Hepatocyte (in vitro differentiated cells): ENCODE measurements around the gene LRRC71. TPM values are rescaled to one million over a fixed set of nuclear protein-coding genes. Genes with fewer than 3 reads are reported as not detected.

Experiments used
- DNase-seq: peaks from one replicate; pipeline ENCODE4 v3.0.0-alpha.2; 2016; ENCODE audit warnings: low spot score
- H2AFZ ChIP-seq: fragments of 200-600 bp; sonication (generic); 2 replicates; pipeline ENCODE4 v1.6.0; 2016; ENCODE audit warnings: antibody characterized with exemption, mild to moderate bottlenecking
- H3K27ac ChIP-seq: fragments of 200-600 bp; sonication (generic); 2 replicates; pipeline ENCODE4 v1.5.1; 2016; ENCODE audit warnings: mild to moderate bottlenecking
- H3K27me3 ChIP-seq: fragments of 200-600 bp; sonication (generic); 2 replicates; pipeline ENCODE4 v1.6.1; 2016
- H3K36me3 ChIP-seq: fragments of 200-600 bp; sonication (generic); replicated peaks from 2 replicates; pipeline ENCODE4 v1.5.1; 2016; ENCODE audit warnings: low read depth; ENCODE audit not compliant: insufficient read depth
- H3K4me1 ChIP-seq: fragments of 200-600 bp; sonication (generic); 2 replicates; pipeline ENCODE4 v1.5.1; 2016; ENCODE audit warnings: mild to moderate bottlenecking, moderate library complexity; ENCODE audit not compliant: insufficient read depth
- H3K4me2 ChIP-seq: fragments of 200-600 bp; sonication (generic); 2 replicates; pipeline ENCODE4 v1.6.0; 2016
- H3K4me3 ChIP-seq: fragments of 200-600 bp; sonication (generic); 2 replicates; pipeline ENCODE4 v1.5.1; 2016; ENCODE audit warnings: mild to moderate bottlenecking
- H3K79me2 ChIP-seq: fragments of 200-600 bp; sonication (generic); 2 replicates; pipeline ENCODE4 v1.6.0; 2017; ENCODE audit warnings: mild to moderate bottlenecking
- H3K9me2 ChIP-seq: fragments of 200-600 bp; sonication (generic); replicated peaks from 2 replicates; pipeline ENCODE4 v1.6.0; 2017; ENCODE audit warnings: mild to moderate bottlenecking; ENCODE audit not compliant: insufficient read depth
- H3K9me3 ChIP-seq: fragments of 200-600 bp; sonication (generic); 2 replicates; pipeline ENCODE4 v1.5.1; 2016; ENCODE audit warnings: low read depth, mild to moderate bottlenecking
- H4K20me1 ChIP-seq: fragments of 200-600 bp; sonication (generic); 2 replicates; pipeline ENCODE4 v1.6.0; 2016; ENCODE audit warnings: mild to moderate bottlenecking; ENCODE audit not compliant: insufficient read depth, poor library complexity, severe bottlenecking
- CTCF ChIP-seq: fragments of 200-600 bp; sonication (generic); IDR thresholded peaks from 2 replicates; pipeline ENCODE4 v1.5.1; 2016; ENCODE audit warnings: antibody characterized with exemption, mild to moderate bottlenecking; ENCODE audit not compliant: poor library complexity
- EZH2 ChIP-seq: fragments of 200-600 bp; sonication (generic); IDR thresholded peaks from 2 replicates; pipeline ENCODE4 v1.6.1; 2016; ENCODE audit warnings: antibody characterized with exemption, mild to moderate bottlenecking, borderline replicate concordance
- EZH2phosphoT487 ChIP-seq: fragments of 200-600 bp; sonication (generic); IDR thresholded peaks from one replicate; pipeline ENCODE4 v1.6.1; 2018; ENCODE audit warnings: antibody characterized with exemption, mild to moderate bottlenecking, low read depth, moderate library complexity; ENCODE audit not compliant: unreplicated experiment, severe bottlenecking
- WGBS: methylation state at CpG from one replicate; pipeline ENCODE4 v1.1.6; 2016; ENCODE audit warnings: low lambda C conversion rate; ENCODE audit errors: missing lambda C conversion rate; 5-methylcytosine and 5-hydroxymethylcytosine counted together
- polyA plus RNA-seq: library from polyadenylated mRNA; unstranded; fragments of >200 nt; fragmentation: Nextera tagmentation; extraction: Ambion mirVana; gene quantifications from 2 replicates; pipeline ENCODE4 v1.2.1, GENCODE V29; 2016
- total RNA-seq: library from RNA; depleted of rRNA; stranded (reverse); fragments of >200 nt; gene quantifications from 2 replicates; pipeline ENCODE4 v1.2.3, GENCODE V29; 2014

Gene LRRC71
- not detected in 2 replicates for total RNA-seq
- polyA plus RNA-seq, result not detected in 2 replicates

GRCh38 chr1:156920233-156921052 is at the start of gene LRRC71:
LRRC71 (plus strand) TSS chr1:156920632; CDS start chr1:156920804, 172 bp downstream.
- Histone ChIP-seq H3K9me3 (no peaks in the 10 kb centered on the region), H4K20me1 (no peaks in the 10 kb centered on the region), H3K27ac (no peak within 1 kb of the TSS), H3K4me3 (no peak within 1 kb of the TSS), H3K36me3 (no peaks in the 10 kb centered on the region), H3K4me1 (peaks cover 19% of the 10 kb centered on the region), H3K4me2 (peak within 1 kb of the TSS; percentile 89), H3K79me2 (no peaks in the 10 kb centered on the region), H2AFZ (peak within 1 kb of the TSS; percentile 52), H3K9me2 (no peaks in the 10 kb centered on the region), H3K27me3 (peaks cover 60% of the 10 kb centered on the region)
- TF ChIP-seq EZH2phosphoT487 (peak; percentile 23), EZH2 (peak; percentile 86), CTCF (peak; percentile 98)
- WGBS, result 6% methylated on average over 45 of the region's 71 CpGs
- DNase-seq, result peak; percentile 94

- H3K4me1 ChIP-seq, result no peaks in the 10 kb centered on the region
- H3K36me3 ChIP-seq, result no peaks in the 10 kb centered on the region
- no peak overlapping the region for H3K4me3 ChIP-seq
- 93% methylated on average over 18 of the region's 18 CpGs for WGBS
- no peaks in the 10 kb centered on the region for H3K79me2 ChIP-seq
- DNase-seq, result no peak
- H3K27ac ChIP-seq, result no peak overlapping the region
- peaks cover 27% of the 10 kb centered on the region for H3K27me3 ChIP-seq
- H4K20me1 ChIP-seq, result no peaks in the 10 kb centered on the region
- H3K9me2 ChIP-seq, result no peaks in the 10 kb centered on the region
- H3K4me2 ChIP-seq, result no peak overlapping the region
- TF ChIP-seq CTCF (no peak), EZH2phosphoT487 (no peak), EZH2 (no peak)
- H2AFZ ChIP-seq, result no peak overlapping the region
- H3K9me3 ChIP-seq, result no peaks in the 10 kb centered on the region
Observed at GRCh38 chr1:156873659-156874058, 46.8 kb upstream of the LRRC71 start.

GRCh38 chr1:156874142-156874541 is 46.3 kb upstream of the LRRC71 start:
- no peaks in the 10 kb centered on the region for H4K20me1 ChIP-seq
- no peak overlapping the region for H3K4me2 ChIP-seq
- H3K4me3 ChIP-seq, result no peak overlapping the region
- H3K4me1 ChIP-seq, result no peaks in the 10 kb centered on the region
- no peak overlapping the region for H3K27ac ChIP-seq
- H3K36me3 ChIP-seq, result no peaks in the 10 kb centered on the region
- no peak overlapping the region for H2AFZ ChIP-seq
- H3K79me2 ChIP-seq, result no peaks in the 10 kb centered on the region
- TF ChIP-seq CTCF (no peak), EZH2 (no peak), EZH2phosphoT487 (no peak)
- H3K9me3 ChIP-seq, result no peaks in the 10 kb centered on the region
- H3K27me3 ChIP-seq, result peaks cover 31% of the 10 kb centered on the region
- 88% methylated on average over 5 of the region's 5 CpGs for WGBS
- no peaks in the 10 kb centered on the region for H3K9me2 ChIP-seq
- DNase-seq, result no peak
